Gastrocnemius medialis (tissue), 4 donors: ENCODE measurements around the gene MICB.

Experiments used
- CTCF ChIP-seq, 5 experiments: fragments of 450-650 bp in 3 of 5; fragments of 200-600 bp in 2 of 5; sonication (generic) in 2 of 5; IDR thresholded peaks in 4 of 5; conservative IDR thresholded peaks in 1 of 5; 1 replicate in 4 of 5; 2 replicates in 1 of 5; pipeline ENCODE4 v1.5.1; 2016 to 2019; ENCODE audit warnings: antibody characterized with exemption in 5 of 5, mild to moderate bottlenecking in 3 of 5, moderate library complexity in 3 of 5
- POLR2A ChIP-seq, 2 donors: fragments of 450-650 bp; IDR thresholded peaks; one replicate each; pipeline ENCODE4 v1.6.1; 2017; ENCODE audit warnings: antibody characterized with exemption in 2 of 2, mild to moderate bottlenecking in 2 of 2, moderate library complexity in 2 of 2

- TF ChIP-seq CTCF (IDR thresholded peaks at IDR 0.05 in 4 of 5, conservative IDR thresholded peaks at IDR 0.05 in 1 of 5) (no peak), POLR2A (IDR thresholded peaks at IDR 0.05) (no peak)
Measured at GRCh38 chr6:31535538-31536324, 37.8 kb downstream of the MICB start.
